Neuron (in vitro differentiated cells): ENCODE data around the gene HDAC5.
"Not testable (repeated sequence)": the region's sequence is repeated elsewhere in the genome, so short reads cannot be mapped to it uniquely, and the experiment has no call there.

ENCODE experiments used
- H2AFZ ChIP-seq: one replicate; pipeline ENCODE4 v1.6.1; 2013; ENCODE audit warnings: low read depth, mild to moderate bottlenecking, inconsistent platforms, low read length, moderate library complexity
- H3K27me3 ChIP-seq: one replicate; pipeline ENCODE4 v1.6.1; 2013; ENCODE audit warnings: low read length; ENCODE audit not compliant: insufficient read depth
- H3K36me3 ChIP-seq: one replicate; pipeline ENCODE4 v1.6.1; 2013; ENCODE audit warnings: low read length; ENCODE audit not compliant: insufficient read depth
- H3K4me1 ChIP-seq: one replicate; pipeline ENCODE4 v1.6.1; 2013; ENCODE audit warnings: low read length; ENCODE audit not compliant: insufficient read depth
- H3K4me3 ChIP-seq: 2 replicates; pipeline ENCODE4 v1.5.1; 2013; ENCODE audit warnings: mild to moderate bottlenecking, low read length, moderate library complexity
- H3K9me3 ChIP-seq: one replicate; pipeline ENCODE4 v1.6.1; 2013; ENCODE audit warnings: low read length

Gene HDAC5

DNA sequence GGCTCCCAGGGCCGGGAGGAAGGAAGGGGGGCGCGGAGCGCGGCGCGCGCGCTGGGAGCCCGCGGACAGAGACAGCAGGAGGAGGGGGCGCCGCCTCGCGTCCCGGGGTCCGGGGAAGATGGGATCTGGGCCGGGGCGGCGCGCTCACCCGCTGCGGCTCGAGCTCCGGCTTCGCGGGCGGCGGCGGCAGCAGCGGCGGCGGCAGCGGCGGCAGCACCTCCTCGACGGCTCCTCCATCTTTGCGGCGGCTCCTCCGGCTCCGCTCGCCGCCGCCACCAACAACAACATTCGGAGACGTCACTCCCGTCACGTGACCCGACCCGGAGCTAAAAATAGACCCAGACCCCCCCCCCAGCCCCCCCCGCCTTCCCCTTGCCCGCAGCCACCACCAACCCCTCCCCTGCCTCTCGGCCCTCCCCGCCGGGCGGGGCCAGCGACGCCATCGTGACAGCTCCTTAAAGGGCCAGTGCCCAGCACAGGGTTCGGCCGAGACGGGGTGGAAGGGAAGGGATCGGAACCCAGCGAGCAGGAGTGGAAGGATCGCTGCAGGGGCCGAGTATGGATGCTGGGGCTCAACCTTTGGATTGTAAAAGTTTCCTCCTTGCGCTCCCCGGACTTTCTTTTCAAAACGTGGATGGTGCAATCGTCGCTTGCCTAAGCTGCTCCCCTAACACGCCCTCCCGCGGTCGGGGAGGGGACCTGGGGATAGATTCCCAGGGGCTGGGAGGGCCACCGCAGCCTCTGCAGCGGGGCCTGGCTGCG, at the start of gene HDAC5:
HDAC5 (minus strand) TSS at position 286 of the 762 bp plus-strand sequence. CDS start 6,126 bp downstream, outside the sequence.
- Histone ChIP-seq H3K4me1 (peaks cover 28% of the 10 kb centered on the region), H3K36me3 (no peaks in the 10 kb centered on the region), H3K9me3 (no peaks in the 10 kb centered on the region), H2AFZ (peak within 1 kb of the TSS; percentile 45), H3K4me3 (peak within 1 kb of the TSS; percentile 83), H3K27me3 (no peaks in the 10 kb centered on the region)

DNA sequence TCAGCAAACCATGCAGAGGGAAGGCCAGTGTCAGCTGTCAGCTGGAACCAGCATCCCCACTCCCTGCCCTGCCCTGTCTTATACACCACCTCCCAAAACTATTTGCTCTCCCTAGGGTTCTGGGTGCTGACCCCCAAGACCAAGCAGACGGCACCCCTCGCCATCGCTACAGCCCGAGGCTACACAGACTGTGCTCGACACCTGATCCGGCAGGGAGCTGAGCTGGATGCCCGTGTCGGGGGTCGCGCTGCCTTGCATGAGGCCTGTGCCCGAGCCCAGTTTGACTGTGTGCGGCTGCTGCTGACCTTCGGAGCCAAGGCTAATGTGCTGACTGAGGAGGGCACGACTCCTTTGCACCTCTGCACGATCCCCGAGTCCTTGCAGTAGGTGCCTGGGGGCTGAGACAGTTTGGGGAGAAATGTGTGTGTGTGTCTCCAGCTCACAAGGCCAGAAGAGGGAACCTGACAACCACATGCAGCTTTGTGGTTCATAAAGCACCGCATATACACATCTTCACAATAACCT, 48.6 kb upstream of the HDAC5 start:
- H3K36me3 ChIP-seq, result peaks cover 14% of the 10 kb centered on the region
- H3K4me1 ChIP-seq, result peaks cover 4% of the 10 kb centered on the region
- no peak overlapping the region for H3K4me3 ChIP-seq

DNA sequence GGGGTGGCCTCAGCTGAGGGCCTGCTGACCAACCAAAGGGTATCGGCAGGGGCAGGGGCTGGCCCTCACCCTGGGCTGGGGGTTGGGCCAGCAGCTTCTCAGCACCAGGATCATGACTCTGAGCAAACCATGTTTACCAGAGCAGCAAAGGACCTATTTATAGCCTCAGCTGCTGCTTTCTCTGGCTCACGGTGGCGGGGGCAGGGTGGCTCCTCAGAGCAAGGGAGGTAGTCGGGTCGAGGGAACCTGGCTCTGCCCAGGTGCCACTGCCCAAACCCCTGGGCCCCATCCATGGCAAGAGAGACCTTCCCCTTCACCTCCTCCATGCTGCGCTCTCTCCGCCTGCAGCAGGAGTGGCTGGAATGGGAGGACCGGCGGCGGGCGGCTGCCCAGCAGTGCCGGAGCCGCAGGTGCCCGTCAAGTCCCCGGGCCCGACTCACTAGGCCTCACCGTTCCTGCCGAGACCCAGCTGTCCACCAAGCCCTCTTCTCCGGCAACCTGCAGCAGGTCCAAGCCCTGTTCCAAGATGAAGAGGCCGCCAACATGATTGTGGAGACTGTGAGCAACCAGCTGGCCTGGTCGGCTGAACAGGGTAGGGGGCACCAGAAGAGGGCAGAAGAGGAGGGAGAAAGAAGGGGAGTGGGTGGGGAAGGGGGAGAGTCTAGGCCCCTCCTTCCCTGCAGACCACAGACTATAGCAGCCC, 47.2 kb upstream of the HDAC5 start, which contains the start of gene ASB16:
ASB16 (plus strand) TSS at position 206 of the 703 bp plus-strand sequence; CDS start at position 292, 86 bp downstream.
- Histone ChIP-seq H3K4me1 (peaks cover 4% of the 10 kb centered on the region), H3K27me3 (no peaks in the 10 kb centered on the region), H2AFZ (no peak within 1 kb of the TSS), H3K9me3 (no peaks in the 10 kb centered on the region), H3K36me3 (peaks cover 2% of the 10 kb centered on the region), H3K4me3 (no peak within 1 kb of the TSS)

More for the DNA sequence above, 48.6 kb upstream of the HDAC5 start:
- no peaks in the 10 kb centered on the region for H3K27me3 ChIP-seq
- H3K9me3 ChIP-seq, result no peaks in the 10 kb centered on the region
- no peak overlapping the region for H2AFZ ChIP-seq

DNA sequence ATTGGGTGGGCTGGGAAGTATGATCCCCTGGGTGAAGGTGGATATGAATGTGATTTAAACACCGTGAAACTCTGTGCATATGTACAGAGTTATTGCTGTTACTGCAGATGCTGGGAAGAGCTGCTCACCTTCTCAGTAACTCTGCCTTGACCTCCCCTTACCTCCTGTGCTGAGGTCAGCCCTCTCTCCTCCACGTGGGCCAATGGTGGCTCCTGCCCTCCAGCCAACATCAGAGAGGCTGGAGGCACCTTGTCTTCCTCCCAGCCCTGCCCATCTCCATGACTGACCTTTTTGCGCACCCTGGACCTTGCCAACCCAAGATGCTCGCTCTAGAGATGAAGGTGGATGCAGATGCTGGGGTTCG, 46.7 kb upstream of the HDAC5 start:
- no peak overlapping the region for H3K4me3 ChIP-seq
- no peak overlapping the region for H2AFZ ChIP-seq
- no peaks in the 10 kb centered on the region for H3K9me3 ChIP-seq
- peaks cover 4% of the 10 kb centered on the region for H3K4me1 ChIP-seq
- no peaks in the 10 kb centered on the region for H3K27me3 ChIP-seq
- H3K36me3 ChIP-seq, result no peaks in the 10 kb centered on the region

DNA sequence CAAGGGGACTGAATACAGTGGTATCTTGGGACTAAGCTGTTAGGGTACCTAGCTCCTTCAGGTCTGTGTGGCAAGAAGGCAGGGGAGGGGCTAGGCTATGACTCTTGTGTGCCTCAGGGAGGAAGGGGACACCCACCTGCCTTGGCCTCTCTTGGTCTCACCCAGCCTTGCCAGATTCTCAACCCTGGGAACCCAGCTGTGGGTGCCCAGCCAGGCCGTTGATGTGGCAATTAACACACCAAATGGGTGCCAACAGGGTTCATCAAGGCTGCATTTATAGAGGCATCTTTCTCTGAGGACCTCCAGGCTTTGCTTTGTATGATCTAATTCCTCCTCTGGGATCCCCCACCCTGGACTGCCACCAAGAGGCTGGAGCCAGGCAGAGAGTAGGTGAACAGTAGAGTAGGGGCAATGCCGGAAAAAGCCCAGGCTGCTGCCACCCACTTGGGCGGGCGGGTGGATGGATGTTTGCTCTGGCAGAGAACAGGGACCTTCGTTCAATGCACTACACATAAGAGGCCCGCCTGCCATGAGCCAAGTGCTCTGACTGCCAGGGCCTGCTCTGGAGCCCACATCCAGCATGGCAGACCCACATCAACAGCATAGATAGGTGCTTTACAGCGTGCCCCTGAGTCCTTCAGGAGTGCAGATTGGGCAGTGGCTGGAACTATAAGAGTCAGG, 43.9 kb upstream of the HDAC5 start:
- Histone ChIP-seq H2AFZ (no peak overlapping the region), H3K9me3 (no peaks in the 10 kb centered on the region), H3K4me3 (no peak overlapping the region), H3K4me1 (peaks cover 4% of the 10 kb centered on the region), H3K36me3 (peaks cover under 1% of the 10 kb centered on the region), H3K27me3 (no peaks in the 10 kb centered on the region)

DNA sequence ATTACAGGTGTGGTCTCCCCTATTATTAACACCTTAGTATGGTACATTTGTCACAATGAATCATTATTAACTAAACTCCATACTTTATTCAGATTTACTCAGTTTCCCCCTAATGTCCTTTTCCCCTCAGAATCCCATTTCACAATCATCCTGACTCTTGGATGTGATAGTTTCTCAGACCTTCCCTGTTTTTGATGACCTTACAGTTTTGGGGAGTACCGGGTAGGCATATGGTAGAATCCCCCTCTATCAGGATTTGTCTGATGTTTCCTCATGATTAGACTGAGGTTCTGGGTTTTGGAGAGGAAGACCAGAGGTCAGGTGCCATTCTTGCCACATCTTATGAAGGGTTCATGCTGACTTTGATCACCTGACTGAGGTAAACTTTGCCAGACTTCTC, 41.0 kb upstream of the HDAC5 start:
- Histone ChIP-seq H3K9me3 (no peaks in the 10 kb centered on the region), H2AFZ (no peak overlapping the region), H3K4me3 (no peak overlapping the region), H3K36me3 (peaks cover 17% of the 10 kb centered on the region), H3K4me1 (peaks cover 4% of the 10 kb centered on the region), H3K27me3 (no peaks in the 10 kb centered on the region)

DNA sequence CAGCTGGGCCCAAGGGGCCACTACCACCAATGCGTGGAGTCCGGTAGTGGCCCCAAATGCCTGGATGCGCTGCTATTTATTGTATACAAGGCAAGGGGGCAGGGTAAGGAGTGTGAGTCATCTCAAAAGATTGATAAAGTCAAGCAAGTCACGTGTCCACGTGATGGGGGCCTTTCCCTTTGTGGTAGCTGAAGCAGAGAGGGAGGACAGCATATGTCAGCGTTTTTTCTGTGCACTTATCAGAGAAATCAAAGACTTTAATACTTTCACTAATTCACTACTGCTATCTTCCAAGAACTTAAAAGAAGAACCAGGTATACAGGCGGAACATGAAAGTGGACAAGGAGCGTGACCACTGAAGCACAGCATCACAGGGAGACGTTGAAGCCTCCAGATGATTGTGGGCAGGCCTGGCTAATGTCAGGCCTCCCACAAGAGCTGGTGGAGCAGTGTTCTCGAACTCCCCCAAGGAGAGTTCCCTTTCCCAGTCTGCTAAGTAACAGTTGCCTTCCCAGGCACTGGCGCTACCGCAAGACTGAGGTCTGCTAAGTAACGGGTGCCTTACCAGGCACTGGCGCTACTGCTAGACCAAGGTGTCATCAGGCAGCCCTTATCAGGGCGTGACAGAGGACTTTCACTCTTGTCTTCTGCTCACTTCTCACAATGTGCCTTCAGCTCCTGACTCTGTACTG, 36.2 kb upstream of the HDAC5 start:
- H3K36me3 ChIP-seq, result peaks cover 44% of the 10 kb centered on the region
- H2AFZ ChIP-seq, result no peak overlapping the region
- H3K4me1 ChIP-seq, result no peaks in the 10 kb centered on the region
- H3K27me3 ChIP-seq, result no peaks in the 10 kb centered on the region
- H3K4me3 ChIP-seq, result no peak overlapping the region
- H3K9me3 ChIP-seq, result no peaks in the 10 kb centered on the region

DNA sequence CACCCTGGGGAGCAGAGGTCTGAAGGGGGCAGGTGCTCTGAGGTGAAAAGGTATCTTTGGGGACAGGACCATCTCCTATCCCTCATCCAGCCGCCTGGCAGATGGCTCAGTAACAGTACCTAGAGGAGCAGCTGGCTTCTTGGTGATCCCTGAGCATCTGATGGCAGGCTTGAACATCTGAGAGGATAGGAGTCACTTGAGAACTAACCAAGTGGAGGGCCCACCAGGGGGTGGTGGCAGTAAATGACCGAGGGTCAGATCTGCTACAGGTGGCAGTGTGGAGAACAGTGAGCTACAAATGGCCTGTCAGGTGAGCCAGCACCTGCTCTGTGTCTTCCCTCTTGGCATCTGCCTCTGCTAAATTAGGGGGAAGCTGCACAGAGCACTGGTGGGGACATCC, 32.0 kb upstream of the HDAC5 start:
- Histone ChIP-seq H3K4me3 (no peak overlapping the region), H3K9me3 (no peaks in the 10 kb centered on the region), H3K27me3 (no peaks in the 10 kb centered on the region), H3K4me1 (no peaks in the 10 kb centered on the region), H3K36me3 (peaks cover 43% of the 10 kb centered on the region), H2AFZ (no peak overlapping the region)

DNA sequence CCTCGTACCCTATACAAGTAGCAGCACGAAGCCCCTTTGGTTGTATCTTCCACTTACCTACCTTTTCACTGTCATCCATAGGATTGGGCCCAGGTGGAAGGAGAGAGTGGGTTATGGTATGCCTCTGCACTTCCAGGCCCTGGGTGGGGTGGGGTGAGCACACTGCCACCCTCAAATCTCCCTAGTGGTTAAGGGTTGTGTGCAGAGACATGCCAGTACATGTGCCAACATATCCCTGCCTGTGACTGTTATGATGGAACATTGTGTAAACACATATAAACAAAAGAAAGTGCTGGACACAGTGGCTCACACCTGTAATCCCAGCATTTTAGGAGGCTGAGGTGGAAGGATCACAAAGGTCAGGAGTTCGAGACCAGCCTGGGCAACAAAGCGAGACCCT, 29.4 kb upstream of the HDAC5 start:
- Histone ChIP-seq H2AFZ (no peak overlapping the region), H3K9me3 (no peaks in the 10 kb centered on the region), H3K36me3 (peaks cover 41% of the 10 kb centered on the region), H3K4me1 (no peaks in the 10 kb centered on the region), H3K27me3 (no peaks in the 10 kb centered on the region), H3K4me3 (no peak overlapping the region)

DNA sequence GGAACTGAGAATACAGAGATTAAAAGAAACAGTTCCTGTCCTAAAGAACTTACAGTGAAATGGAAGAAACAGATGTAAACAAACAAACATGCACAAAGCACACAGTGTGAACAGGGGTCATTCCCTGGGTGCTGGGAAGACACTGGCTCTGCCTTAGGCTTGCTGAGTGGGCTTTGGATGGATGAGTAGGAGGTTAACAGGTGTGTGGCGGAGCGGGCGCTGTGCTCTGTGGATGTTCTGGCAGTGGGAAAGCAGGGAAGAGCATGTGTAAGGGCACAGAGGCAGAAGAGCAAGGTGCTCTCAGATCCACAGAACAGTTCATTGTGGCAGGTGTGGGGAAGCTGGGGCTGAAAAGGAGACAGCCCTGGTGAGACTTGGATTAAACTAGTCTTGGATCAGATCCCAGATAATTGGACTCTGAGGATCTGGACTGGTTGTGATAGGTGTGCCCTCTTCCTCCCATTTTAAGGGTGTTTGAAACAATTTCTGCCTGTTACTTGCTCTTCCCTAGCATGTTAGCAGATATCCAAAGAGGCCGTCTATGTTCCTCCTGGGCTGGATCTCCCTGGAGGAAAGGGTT, 26.4 kb upstream of the HDAC5 start:
- H3K4me3 ChIP-seq, result no peak overlapping the region
- no peaks in the 10 kb centered on the region for H3K9me3 ChIP-seq
- no peaks in the 10 kb centered on the region for H3K4me1 ChIP-seq
- no peak overlapping the region for H2AFZ ChIP-seq
- peaks cover 44% of the 10 kb centered on the region for H3K36me3 ChIP-seq
- no peaks in the 10 kb centered on the region for H3K27me3 ChIP-seq

DNA sequence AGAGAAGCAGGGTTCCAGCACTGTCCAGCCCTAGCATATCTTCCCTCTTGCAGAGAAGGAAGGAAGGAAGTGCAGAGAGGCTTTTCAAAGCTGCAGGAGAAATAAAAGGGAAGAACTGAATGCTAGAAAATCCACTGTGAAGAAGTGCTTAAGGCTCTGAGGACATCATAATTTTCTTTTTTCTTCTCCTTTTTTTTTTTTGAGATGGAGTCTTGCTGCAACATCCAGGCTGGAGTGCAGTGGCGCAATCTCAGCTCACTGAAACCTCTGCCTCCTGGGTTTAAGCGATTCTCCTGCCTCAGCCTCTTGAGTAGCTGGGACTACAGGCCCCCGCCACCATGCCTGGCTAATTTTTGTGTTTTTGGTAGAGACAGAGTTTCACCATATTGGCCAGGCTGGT, 25.6 kb upstream of the HDAC5 start:
- not testable (repeated sequence) for H3K9me3 ChIP-seq, H3K27me3 ChIP-seq, H3K4me3 ChIP-seq, H3K4me1 ChIP-seq, H2AFZ ChIP-seq
- peaks cover 40% of the 10 kb centered on the region for H3K36me3 ChIP-seq

DNA sequence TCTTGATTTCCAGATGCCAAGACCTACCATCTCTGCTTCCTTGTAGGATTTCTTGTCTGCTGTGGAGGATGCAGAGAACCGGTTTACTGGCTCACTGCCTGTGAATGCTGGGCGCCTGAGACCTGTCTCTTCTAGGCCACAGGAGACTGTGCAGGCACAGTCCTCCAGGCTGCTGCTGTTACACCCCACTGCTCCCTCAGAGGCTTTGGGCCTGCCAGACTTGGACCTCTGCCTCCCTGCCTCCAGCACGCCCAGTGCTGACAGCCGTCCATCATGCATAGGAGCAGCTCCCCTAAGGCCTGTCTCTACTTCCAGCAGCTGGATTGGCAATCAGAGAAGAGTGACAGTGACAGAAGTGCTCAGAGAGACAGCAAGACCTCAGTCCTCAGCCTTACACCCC, 24.4 kb upstream of the HDAC5 start:
- H3K27me3 ChIP-seq, result no peaks in the 10 kb centered on the region
- no peaks in the 10 kb centered on the region for H3K4me1 ChIP-seq
- no peak overlapping the region for H3K4me3 ChIP-seq
- no peak overlapping the region for H2AFZ ChIP-seq
- no peaks in the 10 kb centered on the region for H3K9me3 ChIP-seq
- peaks cover 37% of the 10 kb centered on the region for H3K36me3 ChIP-seq
